OCI-M1 (cell line): Measurements from ENCODE around the gene THADA.
"Not testable (repeated sequence)": the region's sequence is repeated elsewhere in the genome, so short reads cannot be mapped to it uniquely, and the experiment has no call there.

Experiments used
- DNase-seq: peaks from one replicate; lab custom pipeline; 2025; lab: John Stamatoyannopoulos, UW

The THADA gene

GRCh38 chr2:43414033-43414432 lies 181.8 kb downstream of the THADA start:
- no peak for DNase-seq

- DNase-seq = no peak
Measured at GRCh38 chr2:43412114-43412753, 183.6 kb downstream of the THADA start.

- DNase-seq = no peak
Measured at GRCh38 chr2:43410055-43410604, 185.7 kb downstream of the THADA start.

GRCh38 chr2:43408407-43409160 lies 187.3 kb downstream of the THADA start:
- peak; percentile 11 for DNase-seq

- DNase-seq = no peak
Measured at GRCh38 chr2:43407935-43408334, 187.9 kb downstream of the THADA start.

- no peak for DNase-seq
Measured at GRCh38 chr2:43406651-43407279, 189.1 kb downstream of the THADA start.

GRCh38 chr2:43405829-43406228 lies 190.0 kb downstream of the THADA start:
- no peak for DNase-seq

GRCh38 chr2:43402452-43402937 lies 193.3 kb downstream of the THADA start:
- DNase-seq = no peak

GRCh38 chr2:43402002-43402401 lies 193.8 kb downstream of the THADA start:
- DNase-seq = no peak

- no peak for DNase-seq
Measured at GRCh38 chr2:43400508-43400907, 195.3 kb downstream of the THADA start.

GRCh38 chr2:43399515-43400264 lies 196.1 kb downstream of the THADA start:
- DNase-seq = no peak

- no peak for DNase-seq
Measured at GRCh38 chr2:43399098-43399497, 196.7 kb downstream of the THADA start.

- no peak for DNase-seq
Measured at GRCh38 chr2:43397821-43398220, 198.0 kb downstream of the THADA start.

- DNase-seq = no peak
Measured at GRCh38 chr2:43397411-43397810, 198.4 kb downstream of the THADA start.

GRCh38 chr2:43396344-43396743 lies 199.5 kb downstream of the THADA start:
- not testable (repeated sequence) for DNase-seq

- DNase-seq = no peak
Measured at GRCh38 chr2:43393918-43394317, 201.9 kb downstream of the THADA start.

- DNase-seq = no peak
Measured at GRCh38 chr2:43391878-43392215, 204.0 kb downstream of the THADA start.

- DNase-seq = no peak
Measured at GRCh38 chr2:43391201-43391877, 204.5 kb downstream of the THADA start.

GRCh38 chr2:43389581-43390466 lies 206.0 kb downstream of the THADA start:
- no peak for DNase-seq

GRCh38 chr2:43388371-43388770 lies 207.5 kb downstream of the THADA start:
- DNase-seq = no peak
